GM12878 (cell line): ENCODE measurements around the gene EPX.

ENCODE experiments used
- POLR2AphosphoS5 ChIP-seq: IDR thresholded peaks from 2 replicates; pipeline ENCODE4 v1.6.1; 2011; ENCODE audit warnings: mild to moderate bottlenecking, low read length, inconsistent platforms
- TF ChIP-seq, protein P1 (sequence below), 3 experiments: IDR thresholded peaks in 2 of 3; conservative IDR thresholded peaks in 1 of 3; 2 replicates each; pipeline ENCODE4 v1.5.1; 2011; ENCODE audit warnings: low read depth in 3 of 3, low read length in 3 of 3, mild to moderate bottlenecking in 3 of 3, control low read depth in 2 of 3, moderate library complexity in 2 of 3, inconsistent platforms in 1 of 3, mixed read lengths in 1 of 3; ENCODE audit not compliant: control insufficient read depth in 2 of 3, insufficient read depth in 1 of 3; ENCODE audit errors: extremely low read depth in 1 of 3
- TF ChIP-seq, protein P2 (sequence below): IDR thresholded peaks from 2 replicates; pipeline ENCODE4 v1.6.1; 2011; ENCODE audit warnings: low read depth, low read length, improper control_type of control experiment, borderline replicate concordance

DNA sequence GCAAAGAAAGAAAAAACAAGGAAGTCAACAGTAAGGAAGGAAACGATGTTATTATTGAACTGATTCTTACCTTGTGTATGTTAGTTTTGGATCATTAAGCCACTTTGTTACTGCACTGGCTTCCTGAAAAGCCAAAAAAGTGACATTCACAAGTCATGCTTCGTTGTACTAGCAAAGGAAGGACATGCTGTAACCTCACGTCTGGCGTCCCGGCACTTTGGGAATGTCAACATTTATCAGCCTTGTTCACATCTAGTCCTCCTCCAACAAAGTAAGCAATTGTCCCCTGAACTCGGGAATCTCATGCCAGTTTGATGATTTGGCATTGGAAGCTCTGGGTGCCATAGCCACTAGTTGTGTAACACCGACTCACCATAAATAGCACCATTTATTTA is 27.3 kb downstream of the EPX start:
- no peak for TF ChIP-seq POLR2AphosphoS5
- TF ChIP-seq, protein P1, sequence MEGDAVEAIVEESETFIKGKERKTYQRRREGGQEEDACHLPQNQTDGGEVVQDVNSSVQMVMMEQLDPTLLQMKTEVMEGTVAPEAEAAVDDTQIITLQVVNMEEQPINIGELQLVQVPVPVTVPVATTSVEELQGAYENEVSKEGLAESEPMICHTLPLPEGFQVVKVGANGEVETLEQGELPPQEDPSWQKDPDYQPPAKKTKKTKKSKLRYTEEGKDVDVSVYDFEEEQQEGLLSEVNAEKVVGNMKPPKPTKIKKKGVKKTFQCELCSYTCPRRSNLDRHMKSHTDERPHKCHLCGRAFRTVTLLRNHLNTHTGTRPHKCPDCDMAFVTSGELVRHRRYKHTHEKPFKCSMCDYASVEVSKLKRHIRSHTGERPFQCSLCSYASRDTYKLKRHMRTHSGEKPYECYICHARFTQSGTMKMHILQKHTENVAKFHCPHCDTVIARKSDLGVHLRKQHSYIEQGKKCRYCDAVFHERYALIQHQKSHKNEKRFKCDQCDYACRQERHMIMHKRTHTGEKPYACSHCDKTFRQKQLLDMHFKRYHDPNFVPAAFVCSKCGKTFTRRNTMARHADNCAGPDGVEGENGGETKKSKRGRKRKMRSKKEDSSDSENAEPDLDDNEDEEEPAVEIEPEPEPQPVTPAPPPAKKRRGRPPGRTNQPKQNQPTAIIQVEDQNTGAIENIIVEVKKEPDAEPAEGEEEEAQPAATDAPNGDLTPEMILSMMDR (IDR thresholded peaks at IDR 0.05 in 2 of 3, conservative IDR thresholded peaks at IDR 0.05 in 1 of 3; ENCODE audit: control insufficient read depth in 2 of 3, extremely low read depth in 1 of 3, insufficient read depth in 1 of 3, low read depth in 3 of 3, low read length in 3 of 3), result no peak
- TF ChIP-seq, protein P2, sequence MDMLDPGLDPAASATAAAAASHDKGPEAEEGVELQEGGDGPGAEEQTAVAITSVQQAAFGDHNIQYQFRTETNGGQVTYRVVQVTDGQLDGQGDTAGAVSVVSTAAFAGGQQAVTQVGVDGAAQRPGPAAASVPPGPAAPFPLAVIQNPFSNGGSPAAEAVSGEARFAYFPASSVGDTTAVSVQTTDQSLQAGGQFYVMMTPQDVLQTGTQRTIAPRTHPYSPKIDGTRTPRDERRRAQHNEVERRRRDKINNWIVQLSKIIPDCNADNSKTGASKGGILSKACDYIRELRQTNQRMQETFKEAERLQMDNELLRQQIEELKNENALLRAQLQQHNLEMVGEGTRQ, result no peak
